PC-9 (cell line): ENCODE data around the gene OR8J3. TPM values are rescaled to one million over a fixed set of nuclear protein-coding genes. Genes with fewer than 3 reads are reported as not detected.

ENCODE experiments used
- BruUV-seq: library from RNA; stranded (reverse); fragments of 400-500 nt; replicated peaks from 2 replicates; lab custom pipeline; 2021; lab: Mats Ljungman, UMichigan
- CTCF ChIA-PET: fragments of 300-600 bp; sonication (Branson Sonifier 250); formaldehyde crosslinking; loops from one replicate; lab custom pipeline; 2022; ENCODE audit warnings: antibody characterized with exemption; lab: Charles Lee
- POLR2A ChIA-PET: fragments of 300-600 bp; sonication (Branson Sonifier 250); formaldehyde crosslinking; loops from one replicate; lab custom pipeline; 2022; ENCODE audit warnings: antibody characterized with exemption; ENCODE audit not compliant: unreplicated experiment; lab: Charles Lee
- DNase-seq, 2 experiments: peaks; one replicate each; pipeline versions ENCODE4 v3.0.0 to v3.0.0-alpha.2; 2015 to 2022; ENCODE audit warnings: mixed read lengths in 1 of 2
- H2AFZ ChIP-seq: fragments of 200-600 bp; sonication (generic); 2 replicates; pipeline ENCODE4 v1.8.1; 2017; ENCODE audit warnings: antibody characterized with exemption
- H3F3A ChIP-seq: fragments of 200-600 bp; sonication (generic); 2 replicates; pipeline ENCODE4 v1.8.1; 2017; ENCODE audit warnings: antibody characterized with exemption, mild to moderate bottlenecking, low read depth; ENCODE audit not compliant: insufficient read depth
- H3K27ac ChIP-seq: fragments of 200-600 bp; sonication (generic); 2 replicates; pipeline ENCODE4 v1.6.1; 2016; ENCODE audit warnings: mixed run types
- H3K27me3 ChIP-seq: fragments of 200-600 bp; sonication (generic); 2 replicates; pipeline ENCODE4 v1.6.1; 2016; ENCODE audit warnings: low read depth, mixed run types; ENCODE audit not compliant: insufficient read depth
- H3K36me3 ChIP-seq: fragments of 200-600 bp; sonication (generic); 2 replicates; pipeline ENCODE4 v1.6.1; 2016; ENCODE audit warnings: low read depth, mixed run types
- H3K4me1 ChIP-seq: fragments of 200-600 bp; sonication (generic); replicated peaks from 2 replicates; pipeline ENCODE4 v1.6.1; 2016; ENCODE audit warnings: mixed run types; ENCODE audit not compliant: insufficient read depth
- H3K4me2 ChIP-seq: fragments of 200-600 bp; sonication (generic); 2 replicates; pipeline ENCODE4 v1.6.1; 2017; ENCODE audit warnings: mixed run types
- H3K4me3 ChIP-seq: fragments of 200-600 bp; sonication (generic); 2 replicates; pipeline ENCODE4 v1.6.1; 2016; ENCODE audit warnings: mixed run types
- H3K79me2 ChIP-seq: fragments of 200-600 bp; sonication (generic); 2 replicates; pipeline ENCODE4 v1.6.1; 2017; ENCODE audit warnings: low read depth, mixed run types
- H3K9me2 ChIP-seq: fragments of 200-600 bp; sonication (generic); 2 replicates; pipeline ENCODE4 v1.8.1; 2017; ENCODE audit warnings: mild to moderate bottlenecking; ENCODE audit not compliant: insufficient read depth
- H3K9me3 ChIP-seq: fragments of 200-600 bp; sonication (generic); 2 replicates; pipeline ENCODE4 v1.8.1; 2016; ENCODE audit warnings: low read depth; ENCODE audit not compliant: insufficient read depth
- H4K20me1 ChIP-seq: fragments of 200-600 bp; sonication (generic); 2 replicates; pipeline ENCODE4 v1.8.1; 2017; ENCODE audit not compliant: insufficient read depth
- EZH2 ChIP-seq: fragments of 200-600 bp; sonication (generic); IDR thresholded peaks from 2 replicates; pipeline ENCODE4 v1.8.0; 2017; ENCODE audit warnings: antibody characterized with exemption, low read depth
- intact Hi-C: fragments of 100-400 bp; cut with micrococcal nuclease; formaldehyde crosslinking; loops from one replicate; pipeline ENCODE4 v1.10.0; 2022; ENCODE audit not compliant: unreplicated experiment
- total RNA-seq: library from RNA; stranded (reverse); gene quantifications from 2 replicates; pipeline ENCODE4 v1.2.3, GENCODE V29; 2021
- TF ChIP-seq, protein P1 (sequence below): fragments of 200-600 bp; sonication (generic); conservative IDR thresholded peaks from 2 replicates; pipeline ENCODE4 v1.6.1; 2017; ENCODE audit warnings: mixed run types, antibody characterized with exemption, mild to moderate bottlenecking, moderate library complexity

OR8J3 gene
- total RNA-seq, 1 experiment from 2014 or later = not detected

DNA sequence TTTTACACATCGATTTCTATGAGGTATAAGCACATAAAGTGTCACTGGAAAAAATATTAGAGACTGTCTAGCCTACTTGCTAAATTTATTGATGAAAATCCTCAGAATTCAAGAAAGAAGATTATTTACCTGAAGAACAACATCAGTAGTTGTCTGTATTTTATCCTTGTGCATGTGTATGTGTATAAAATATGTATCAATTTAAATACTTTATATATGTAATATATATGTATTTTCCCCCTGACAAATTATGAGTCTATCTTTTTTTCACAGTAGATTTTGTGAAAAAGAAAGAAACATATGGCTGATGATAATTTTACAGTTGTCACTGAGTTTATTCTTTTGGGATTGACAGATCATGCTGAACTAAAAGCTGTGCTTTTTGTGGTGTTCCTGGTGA lies 36.3 kb upstream of the OR8J3 start, which contains the start of gene OR5J2:
Gene OR5J2, plus strand, starts transcription at position 301 of the 400 bp plus-strand sequence. Its CDS starts 0 bp downstream, at position 301.
- Histone ChIP-seq H3K4me1 (no peaks in the 10 kb centered on the region), H3K27me3 (no peaks in the 10 kb centered on the region), H2AFZ (no peak within 1 kb of the TSS), H3K79me2 (no peaks in the 10 kb centered on the region), H3K36me3 (no peaks in the 10 kb centered on the region), H3K4me3 (no peak within 1 kb of the TSS), H3K9me3 (no peaks in the 10 kb centered on the region), H3F3A (no peaks in the 10 kb centered on the region), H3K27ac (no peak within 1 kb of the TSS), H4K20me1 (no peaks in the 10 kb centered on the region), H3K4me2 (no peak within 1 kb of the TSS), H3K9me2 (no peaks in the 10 kb centered on the region)
- CTCF ChIA-PET = no interaction called here
- no peak for TF ChIP-seq EZH2
- TF ChIP-seq, protein P1, sequence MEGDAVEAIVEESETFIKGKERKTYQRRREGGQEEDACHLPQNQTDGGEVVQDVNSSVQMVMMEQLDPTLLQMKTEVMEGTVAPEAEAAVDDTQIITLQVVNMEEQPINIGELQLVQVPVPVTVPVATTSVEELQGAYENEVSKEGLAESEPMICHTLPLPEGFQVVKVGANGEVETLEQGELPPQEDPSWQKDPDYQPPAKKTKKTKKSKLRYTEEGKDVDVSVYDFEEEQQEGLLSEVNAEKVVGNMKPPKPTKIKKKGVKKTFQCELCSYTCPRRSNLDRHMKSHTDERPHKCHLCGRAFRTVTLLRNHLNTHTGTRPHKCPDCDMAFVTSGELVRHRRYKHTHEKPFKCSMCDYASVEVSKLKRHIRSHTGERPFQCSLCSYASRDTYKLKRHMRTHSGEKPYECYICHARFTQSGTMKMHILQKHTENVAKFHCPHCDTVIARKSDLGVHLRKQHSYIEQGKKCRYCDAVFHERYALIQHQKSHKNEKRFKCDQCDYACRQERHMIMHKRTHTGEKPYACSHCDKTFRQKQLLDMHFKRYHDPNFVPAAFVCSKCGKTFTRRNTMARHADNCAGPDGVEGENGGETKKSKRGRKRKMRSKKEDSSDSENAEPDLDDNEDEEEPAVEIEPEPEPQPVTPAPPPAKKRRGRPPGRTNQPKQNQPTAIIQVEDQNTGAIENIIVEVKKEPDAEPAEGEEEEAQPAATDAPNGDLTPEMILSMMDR = no peak
- DNase-seq = no peak
- intact Hi-C loops = no loop called here
- no TSS peak for BruUV-seq
- POLR2A ChIA-PET = no interaction called here

DNA sequence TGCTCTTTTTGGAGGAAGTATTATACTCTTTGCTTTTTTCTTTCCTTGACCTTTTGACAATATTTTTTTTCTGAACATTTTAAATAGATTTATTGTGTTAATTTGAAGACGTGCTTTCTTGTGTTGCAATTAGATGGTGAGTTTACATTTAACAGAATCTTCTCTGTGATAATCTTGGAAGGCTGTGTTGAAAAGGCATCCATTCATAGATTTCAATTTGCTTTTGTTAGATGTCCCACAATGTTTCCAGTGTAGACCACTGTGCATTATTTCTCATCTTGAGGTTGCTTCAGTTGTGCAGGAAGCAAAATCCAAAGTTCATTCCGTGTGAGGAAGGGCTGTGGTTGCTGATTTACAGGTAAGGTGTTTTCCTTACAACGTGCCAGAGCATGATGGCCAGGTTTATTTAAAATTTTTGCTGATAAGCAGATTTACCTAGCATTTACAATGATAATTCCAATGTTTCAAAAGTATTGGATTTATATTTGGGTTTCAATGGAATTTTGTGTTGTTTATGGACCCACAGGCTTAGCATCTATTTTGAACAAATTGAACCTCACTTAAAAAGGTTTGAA lies 32.3 kb upstream of the OR8J3 start:
- no TSS peak for BruUV-seq
- no peak overlapping the region for H3K4me3 ChIP-seq
- no peak overlapping the region for H3K4me2 ChIP-seq
- no peak overlapping the region for H3K27ac ChIP-seq
- DNase-seq = no peak
- TF ChIP-seq EZH2 = no peak
- TF ChIP-seq, protein P1 = no peak
- no peaks in the 10 kb centered on the region for H3K36me3 ChIP-seq
- H3K79me2 ChIP-seq = no peaks in the 10 kb centered on the region
- intact Hi-C loops = no loop called here
- no peak overlapping the region for H2AFZ ChIP-seq
- CTCF ChIA-PET = no interaction called here
- H3F3A ChIP-seq = no peaks in the 10 kb centered on the region
- POLR2A ChIA-PET = no interaction called here
- no peaks in the 10 kb centered on the region for H3K27me3 ChIP-seq
- H3K4me1 ChIP-seq = no peaks in the 10 kb centered on the region
- no peaks in the 10 kb centered on the region for H3K9me3 ChIP-seq
- no peaks in the 10 kb centered on the region for H4K20me1 ChIP-seq
- no peaks in the 10 kb centered on the region for H3K9me2 ChIP-seq

DNA sequence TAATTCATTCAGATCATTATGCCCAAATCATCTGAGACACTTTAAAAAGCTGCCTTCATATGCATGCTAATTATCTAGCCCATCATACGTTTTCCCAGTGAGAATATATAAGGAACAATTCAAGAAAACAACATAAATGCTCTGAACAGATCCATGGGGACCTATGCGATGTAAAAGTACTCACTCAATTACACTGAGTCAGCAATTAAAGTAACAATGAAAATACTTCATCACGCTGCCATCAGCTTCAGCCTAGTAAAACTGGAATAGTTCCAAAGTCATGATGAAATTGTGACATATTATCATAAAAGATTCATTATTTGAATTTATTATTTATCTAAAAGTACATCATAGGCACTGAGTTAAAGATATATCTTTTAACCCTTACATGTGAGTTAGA lies 23.8 kb upstream of the OR8J3 start:
- Histone ChIP-seq H3K27me3 (no peaks in the 10 kb centered on the region), H3K9me3 (no peaks in the 10 kb centered on the region), H3K36me3 (no peaks in the 10 kb centered on the region), H3K79me2 (no peaks in the 10 kb centered on the region), H3K4me3 (no peak overlapping the region), H3K4me2 (no peak overlapping the region), H3K27ac (no peak overlapping the region), H3K9me2 (0 out of 2 replicates have a peak, but pooled peaks cover 4% of the 10 kb centered on the region), H2AFZ (no peak overlapping the region), H4K20me1 (no peaks in the 10 kb centered on the region), H3F3A (no peaks in the 10 kb centered on the region), H3K4me1 (no peaks in the 10 kb centered on the region)
- no peak for DNase-seq
- TF ChIP-seq EZH2 = no peak
- TF ChIP-seq, protein P1 = no peak
- intact Hi-C loops = no loop called here
- CTCF ChIA-PET = no interaction called here
- BruUV-seq = no TSS peak
- POLR2A ChIA-PET = no interaction called here
